ENCODE results near the gene SLC2A13.
"Not testable (repeated sequence)": the region's sequence is repeated elsewhere in the genome, so short reads cannot be mapped to it uniquely, and the experiment has no call there.

The SLC2A13 gene

DNA sequence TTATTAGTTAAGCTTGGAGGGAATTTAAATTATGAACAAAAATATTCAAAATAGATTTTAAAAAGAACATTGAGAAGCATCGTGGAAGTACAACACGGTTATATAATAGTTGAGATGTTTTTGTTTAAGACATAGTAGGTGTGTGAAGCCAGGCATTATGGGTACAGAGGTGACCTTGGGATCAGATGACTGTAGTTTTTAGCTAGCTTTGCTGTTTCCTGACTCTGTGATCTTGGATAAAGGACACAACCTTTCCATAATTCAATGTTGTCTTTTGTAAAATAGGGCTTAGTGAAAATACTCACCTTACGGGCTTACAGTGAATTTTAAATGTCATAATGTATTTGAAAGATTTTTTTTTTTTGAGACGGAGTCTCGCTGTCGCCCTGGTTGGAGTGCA is 239.7 kb downstream of the SLC2A13 start:
- no peak for FAIRE-seq

- FAIRE-seq, result no peak
Observed at GRCh38 chr12:39860695-39861094, 245.2 kb downstream of the SLC2A13 start.

DNA sequence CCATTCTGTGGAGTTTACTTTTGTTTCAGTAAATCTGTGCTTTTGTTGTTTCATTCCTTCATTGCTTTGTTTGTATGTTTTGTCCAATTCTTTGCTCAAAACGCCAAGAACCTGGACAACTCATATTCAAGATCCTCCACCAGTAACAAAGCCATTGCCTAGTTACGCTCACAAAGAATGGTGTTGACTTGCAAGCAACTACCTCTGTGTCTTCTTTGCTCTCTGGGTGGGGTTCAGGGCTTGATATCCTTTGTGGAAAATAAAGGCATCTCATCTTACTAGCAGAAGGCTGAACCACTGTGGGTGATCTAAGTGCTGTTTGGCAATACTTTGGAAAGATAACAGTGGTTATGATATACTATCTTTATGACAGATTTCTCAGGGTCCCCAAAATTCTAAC is 252.9 kb downstream of the SLC2A13 start:
- no peak for FAIRE-seq

DNA sequence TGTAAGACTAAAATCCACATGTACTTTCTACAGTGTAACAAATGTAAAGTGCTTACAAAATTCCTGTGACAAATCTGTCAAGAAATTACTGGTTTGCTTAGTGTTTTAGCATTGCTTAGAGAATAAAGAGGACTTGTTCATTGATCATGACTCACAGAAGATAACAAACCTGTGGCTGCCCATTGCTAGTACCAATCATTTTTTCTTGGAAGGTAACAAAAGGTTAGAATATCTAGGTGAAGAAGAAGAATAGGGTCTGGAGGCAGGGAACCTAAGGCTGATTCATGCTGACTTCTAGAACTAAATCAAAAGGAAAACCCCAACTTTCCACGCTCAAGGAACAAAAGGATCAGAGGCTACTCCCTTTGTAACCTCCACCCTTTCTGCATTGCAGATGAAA is 253.5 kb downstream of the SLC2A13 start:
- no peak for FAIRE-seq

DNA sequence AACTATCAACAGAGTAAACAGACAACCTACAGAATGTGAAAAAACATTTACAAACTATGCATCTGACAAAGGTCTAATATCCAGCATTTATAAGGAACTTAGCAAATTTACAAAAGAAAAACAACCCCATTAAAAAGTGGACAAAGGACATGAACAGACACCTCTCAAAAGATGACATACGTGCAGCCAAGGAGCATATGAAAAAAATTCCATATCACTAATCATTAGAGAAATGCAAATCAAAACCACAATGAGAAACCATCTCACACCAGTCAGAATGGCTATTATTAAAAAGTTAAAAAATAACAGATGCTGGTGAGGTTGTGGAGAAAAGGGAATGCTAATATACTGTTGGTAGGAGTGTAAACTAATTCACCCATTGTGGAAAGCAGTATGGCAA is 257.7 kb downstream of the SLC2A13 start:
- not testable (repeated sequence) for FAIRE-seq

DNA sequence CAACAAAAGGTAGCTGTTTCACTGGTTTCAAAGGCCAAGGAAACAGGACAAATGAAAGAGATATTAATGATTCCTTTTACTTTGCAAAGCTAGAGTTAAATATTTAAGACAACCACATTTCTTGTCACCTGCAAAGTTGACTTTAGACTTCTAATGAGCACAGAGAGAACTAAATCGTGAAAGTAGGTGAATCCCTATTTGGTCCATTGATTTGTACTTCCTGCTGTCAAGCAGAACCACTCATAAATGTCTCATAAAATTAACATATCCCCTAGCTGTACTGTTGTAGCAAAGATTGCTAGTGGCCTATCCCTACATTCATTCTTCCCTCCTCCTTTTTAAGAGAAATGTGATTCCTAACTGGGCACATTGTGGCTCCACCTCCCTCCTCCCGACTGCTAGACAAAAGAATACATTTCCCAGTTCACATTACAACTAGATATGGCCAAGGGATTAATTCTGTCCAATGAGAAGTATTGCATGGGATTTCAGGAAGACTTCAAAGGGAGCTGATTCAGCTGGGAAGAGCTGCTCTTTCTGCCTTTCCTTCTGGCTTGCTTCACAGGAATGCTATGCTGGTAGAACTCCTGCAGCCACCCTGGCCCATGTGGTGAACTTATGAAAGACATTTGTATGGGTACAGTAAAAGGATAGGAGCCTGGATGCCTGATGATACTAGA is 258.8 kb downstream of the SLC2A13 start:
- FAIRE-seq, result no peak

DNA sequence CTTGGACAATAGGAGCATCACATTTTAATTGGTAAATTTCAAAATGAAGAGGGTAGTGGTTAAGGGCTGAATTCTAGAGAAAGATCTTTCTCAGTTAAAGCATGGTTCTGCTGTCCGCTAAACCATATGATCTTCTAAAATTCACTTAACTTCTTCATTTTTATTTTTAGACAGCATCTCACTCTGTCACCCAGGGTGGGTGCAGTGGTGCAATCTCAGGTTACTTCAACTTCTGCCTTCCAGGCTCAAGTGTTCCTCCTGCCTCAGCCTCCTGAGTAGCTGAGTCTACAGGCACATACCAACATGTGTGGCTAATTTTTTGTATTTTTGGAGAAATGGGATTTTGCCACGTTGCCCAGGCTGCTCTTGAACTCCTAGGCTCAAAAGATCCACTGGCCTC is 259.6 kb downstream of the SLC2A13 start:
- FAIRE-seq, result no peak

DNA sequence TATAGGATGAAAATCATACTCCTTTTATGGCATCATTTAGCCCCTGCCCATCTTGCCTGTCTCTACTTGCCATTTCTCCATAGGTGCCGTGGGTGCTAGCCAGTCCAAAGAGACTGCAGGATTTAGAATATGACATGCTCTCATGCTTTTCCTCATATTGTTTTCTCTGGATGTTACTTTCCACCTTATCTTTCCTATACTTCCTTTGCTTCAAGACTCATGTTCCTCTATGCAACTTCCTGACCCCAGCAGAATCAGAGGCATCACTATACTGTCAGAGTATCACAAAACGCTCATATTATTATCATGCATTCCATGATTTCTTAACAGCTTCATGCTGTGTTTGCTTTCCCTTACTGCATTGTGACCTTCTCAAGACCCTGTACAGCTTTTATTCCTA is 265.5 kb downstream of the SLC2A13 start:
- FAIRE-seq, result no peak

- no peak for FAIRE-seq
Observed at GRCh38 chr12:39839072-39839471, 266.8 kb downstream of the SLC2A13 start.

DNA sequence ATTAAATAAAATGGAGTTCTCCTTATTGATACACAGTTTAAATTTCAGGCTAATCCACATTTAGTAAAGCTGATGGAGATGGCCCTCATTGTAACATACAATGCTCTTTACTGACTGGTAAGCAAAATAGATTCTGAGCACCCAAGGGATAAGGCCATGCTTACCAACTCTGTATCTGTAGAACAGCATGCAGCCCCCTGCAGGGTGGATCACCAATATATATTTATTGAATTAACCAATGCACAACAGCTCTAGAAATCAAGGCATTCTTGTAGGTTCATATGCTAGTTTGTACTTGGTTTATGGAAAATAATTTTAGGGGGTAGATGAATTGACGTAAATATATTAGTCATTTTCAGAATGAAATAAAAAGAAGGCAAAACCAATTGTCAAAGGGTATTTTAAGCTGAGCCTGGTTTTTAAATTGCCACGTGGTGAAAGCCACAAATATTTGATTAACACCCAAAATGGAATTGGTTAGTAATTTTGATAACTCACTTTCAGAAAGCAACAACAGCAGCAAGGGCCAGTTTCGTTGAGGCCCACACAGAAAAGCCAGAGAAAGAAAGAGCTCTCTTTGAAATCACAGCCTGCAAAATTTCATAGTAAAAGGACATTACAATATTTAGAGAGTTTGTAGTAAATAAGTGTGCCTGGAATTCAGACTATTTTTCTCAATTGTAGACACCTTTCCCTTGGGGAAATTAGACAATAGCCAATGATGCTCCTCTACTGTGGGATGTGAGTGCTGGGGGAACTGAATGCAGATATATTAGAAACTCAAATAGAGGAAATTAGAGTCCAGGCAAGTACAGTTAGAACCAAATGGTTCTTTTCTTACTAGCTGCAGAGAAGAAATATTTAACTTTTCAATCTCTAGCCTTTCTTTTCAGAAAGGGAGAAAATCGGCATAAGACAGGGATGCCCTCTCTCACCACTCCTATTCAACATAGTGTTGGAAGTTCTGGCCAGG is 270.1 kb downstream of the SLC2A13 start:
- no peak for FAIRE-seq

GRCh38 chr12:39831587-39832315 is 274.1 kb downstream of the SLC2A13 start:
- FAIRE-seq, result no peak

DNA sequence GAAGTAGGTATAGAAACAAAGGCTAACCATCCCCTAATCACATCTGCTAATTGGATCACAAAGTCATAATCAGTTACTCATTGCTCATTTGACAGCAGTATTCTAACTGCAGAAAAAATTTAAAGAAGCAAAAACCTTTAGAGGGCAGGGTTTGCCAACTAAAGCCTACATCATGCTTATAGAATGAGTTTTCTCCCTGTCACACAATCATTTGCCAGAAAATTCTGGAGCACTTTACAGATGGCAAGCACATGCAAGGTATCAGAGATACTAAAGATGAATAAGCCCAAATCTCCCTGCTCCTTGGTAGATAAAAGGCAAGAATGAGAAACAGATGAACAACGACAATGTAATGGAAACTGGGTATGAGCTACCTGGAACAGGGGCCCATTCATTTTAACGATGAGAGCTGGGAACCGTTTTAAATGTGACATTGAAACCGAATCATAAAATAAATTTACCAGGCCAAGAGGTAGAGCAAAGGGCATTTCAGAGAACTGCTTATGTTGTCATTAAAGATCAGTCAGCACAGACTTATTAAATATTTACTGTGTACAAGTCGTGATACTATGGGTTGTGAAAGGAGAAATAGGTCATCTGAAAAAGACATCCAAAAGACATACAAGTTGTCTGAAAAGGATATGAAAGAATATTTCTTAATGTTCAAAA is 274.9 kb downstream of the SLC2A13 start:
- FAIRE-seq, result no peak

- FAIRE-seq, result no peak
Observed at GRCh38 chr12:39830171-39830570, 275.7 kb downstream of the SLC2A13 start.

- FAIRE-seq, result no peak
Observed at GRCh38 chr12:39824505-39825212, 281.2 kb downstream of the SLC2A13 start.

- no peak for FAIRE-seq
Observed at GRCh38 chr12:39816671-39817185, 289.2 kb downstream of the SLC2A13 start.

- no peak for FAIRE-seq
Observed at GRCh38 chr12:39815746-39816145, 290.1 kb downstream of the SLC2A13 start.

- no peak for FAIRE-seq
Observed at GRCh38 chr12:39814626-39815025, 291.3 kb downstream of the SLC2A13 start.

DNA sequence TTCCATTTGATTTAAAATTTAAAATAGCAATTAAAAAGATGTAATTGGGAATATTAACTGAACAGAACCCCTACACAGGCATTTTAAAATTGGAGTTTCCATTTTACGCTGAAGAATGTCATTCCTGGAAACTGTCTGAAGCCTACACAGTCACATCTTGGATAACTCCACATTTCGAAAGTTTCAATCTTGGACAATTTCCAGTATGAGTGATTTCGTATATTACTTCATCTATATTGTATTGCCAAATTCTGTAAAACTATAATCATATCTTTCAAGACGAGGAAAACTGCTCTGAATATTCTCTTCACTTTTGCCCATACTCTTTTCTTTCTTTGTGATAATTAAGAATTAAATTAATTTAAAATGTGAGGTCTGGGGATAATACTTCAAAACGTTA is 292.1 kb downstream of the SLC2A13 start:
- no peak for FAIRE-seq

- not testable (repeated sequence) for FAIRE-seq
Observed at GRCh38 chr12:39812456-39812855, 293.4 kb downstream of the SLC2A13 start.

DNA sequence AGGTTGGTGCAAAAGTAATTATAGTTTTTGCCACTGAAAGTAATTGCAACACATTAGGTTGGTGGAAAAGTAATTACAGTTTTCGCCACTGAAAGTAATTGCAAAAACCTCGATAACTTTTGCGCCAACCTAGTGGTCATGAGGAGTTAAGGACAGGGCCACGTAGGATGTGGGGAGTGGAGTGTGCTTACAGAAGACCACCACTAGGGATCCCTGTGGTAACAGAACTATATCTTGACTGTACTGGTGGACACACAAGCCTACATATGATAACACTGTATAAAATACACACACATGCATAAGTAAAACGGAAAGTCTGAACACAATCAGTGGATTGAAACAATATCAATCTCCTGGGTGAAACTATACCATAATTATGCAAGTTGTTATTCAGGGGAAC is 298.8 kb downstream of the SLC2A13 start:
- no peak for FAIRE-seq

DNA sequence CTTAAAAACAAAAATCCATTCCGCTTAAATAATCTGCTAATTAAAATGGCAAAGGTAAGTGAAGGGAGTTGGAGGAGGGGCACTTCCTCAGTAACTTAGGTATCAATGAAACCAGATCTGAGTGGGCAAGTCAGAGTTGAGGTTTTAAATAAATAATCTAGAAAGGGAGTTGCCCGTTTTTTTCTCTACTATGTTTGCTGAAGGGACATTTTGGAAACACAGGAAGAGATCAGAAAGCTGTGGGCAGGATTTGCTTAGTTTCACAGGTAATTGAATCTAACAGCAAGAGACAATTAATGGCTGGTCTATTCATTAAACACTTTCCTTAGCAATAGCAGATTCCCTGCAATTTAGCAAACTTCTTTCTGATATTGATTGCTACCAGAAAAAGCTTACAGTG is 300.2 kb downstream of the SLC2A13 start:
- FAIRE-seq, result no peak

DNA sequence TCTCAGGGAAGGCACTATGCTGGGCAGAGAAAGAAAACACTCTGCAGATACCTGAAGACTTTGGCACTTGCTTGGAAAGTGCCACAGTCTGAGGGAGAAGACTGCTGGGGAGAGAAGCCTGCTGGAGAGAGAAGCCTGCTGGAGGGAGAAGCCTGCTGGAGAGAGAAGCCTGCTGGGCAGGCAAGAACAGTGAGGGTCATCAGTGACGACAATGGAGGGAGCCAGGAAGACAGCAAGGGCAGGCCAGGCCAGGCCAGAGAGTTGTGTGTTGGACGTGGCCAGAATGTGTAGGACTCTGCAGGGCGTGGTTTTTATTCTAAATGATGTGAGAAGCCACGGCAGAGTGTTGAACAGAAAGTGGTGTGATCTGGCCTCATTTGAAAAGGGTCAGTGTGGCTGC is 301.0 kb downstream of the SLC2A13 start:
- no peak for FAIRE-seq

All from colon (tissue), 2 donors.